Right lobe of liver (tissue), 4 donors: ENCODE data around the gene TBC1D8.

ENCODE experiments used
- POLR2A ChIP-seq: fragments of 450-650 bp; IDR thresholded peaks from one replicate; pipeline ENCODE4 v1.6.1; 2017; ENCODE audit warnings: antibody characterized with exemption, mild to moderate bottlenecking
- TF ChIP-seq, protein P1 (sequence below), 4 donors: fragments of 200-600 bp in 3 of 4; fragments of 450-650 bp in 1 of 4; IDR thresholded peaks; one replicate each; pipeline versions ENCODE4 v1.5.1 to v1.8.0; 2016 to 2022; ENCODE audit warnings: antibody characterized with exemption in 4 of 4, mild to moderate bottlenecking in 2 of 4
- donor health status: DM: no; HTN: no; CAD: no.
- donor health status: DM: no; HTN: no; CAD: no.
- donor health status: DM: no; HTN: yes; CAD: no.

DNA sequence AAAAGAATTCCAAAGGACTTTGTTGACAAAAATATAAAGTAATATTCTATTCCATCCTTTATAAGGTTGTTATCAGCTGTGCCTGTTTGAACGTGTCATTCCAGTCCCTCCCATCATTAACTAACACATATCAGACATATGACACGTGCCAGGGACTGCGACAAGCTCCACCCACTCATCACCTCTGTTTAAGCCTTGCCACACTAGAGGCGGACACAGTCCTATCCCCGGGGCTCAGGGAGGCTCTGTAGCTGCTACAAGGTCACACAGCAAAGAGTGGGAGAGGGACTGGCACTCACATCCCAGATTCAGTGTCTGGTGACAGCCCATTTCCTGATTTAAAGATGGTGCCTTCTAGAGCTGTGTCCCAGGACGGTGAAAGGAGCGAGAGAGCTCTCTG is 30.0 kb downstream of the TBC1D8 start:
- TF ChIP-seq, protein P1, sequence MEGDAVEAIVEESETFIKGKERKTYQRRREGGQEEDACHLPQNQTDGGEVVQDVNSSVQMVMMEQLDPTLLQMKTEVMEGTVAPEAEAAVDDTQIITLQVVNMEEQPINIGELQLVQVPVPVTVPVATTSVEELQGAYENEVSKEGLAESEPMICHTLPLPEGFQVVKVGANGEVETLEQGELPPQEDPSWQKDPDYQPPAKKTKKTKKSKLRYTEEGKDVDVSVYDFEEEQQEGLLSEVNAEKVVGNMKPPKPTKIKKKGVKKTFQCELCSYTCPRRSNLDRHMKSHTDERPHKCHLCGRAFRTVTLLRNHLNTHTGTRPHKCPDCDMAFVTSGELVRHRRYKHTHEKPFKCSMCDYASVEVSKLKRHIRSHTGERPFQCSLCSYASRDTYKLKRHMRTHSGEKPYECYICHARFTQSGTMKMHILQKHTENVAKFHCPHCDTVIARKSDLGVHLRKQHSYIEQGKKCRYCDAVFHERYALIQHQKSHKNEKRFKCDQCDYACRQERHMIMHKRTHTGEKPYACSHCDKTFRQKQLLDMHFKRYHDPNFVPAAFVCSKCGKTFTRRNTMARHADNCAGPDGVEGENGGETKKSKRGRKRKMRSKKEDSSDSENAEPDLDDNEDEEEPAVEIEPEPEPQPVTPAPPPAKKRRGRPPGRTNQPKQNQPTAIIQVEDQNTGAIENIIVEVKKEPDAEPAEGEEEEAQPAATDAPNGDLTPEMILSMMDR (IDR thresholded peaks at IDR 0.05) = no peak
- peak; percentile 40 for TF ChIP-seq POLR2A
